GM12878 (cell line): ENCODE data around the gene NR2C2AP.

ENCODE experiments used
- CBX3 ChIP-seq: fragments of 200-600 bp; sonication (generic); IDR thresholded peaks from 2 replicates; pipeline ENCODE4 v1.6.1; 2016; ENCODE audit warnings: low read depth, borderline replicate concordance
- CREB1 ChIP-seq: IDR thresholded peaks from 2 replicates; pipeline ENCODE4 v1.6.1; 2012; ENCODE audit warnings: low read depth, mild to moderate bottlenecking, inconsistent platforms
- EP300 ChIP-seq, 2 experiments: fragments of 150-350 bp in 1 of 2; IDR thresholded peaks; 2 replicates each; pipeline ENCODE4 v1.6.1; 2011 to 2012; ENCODE audit warnings: low read depth in 2 of 2, low read length in 2 of 2, borderline replicate concordance in 1 of 2, improper control_type of control experiment in 1 of 2, inconsistent platforms in 1 of 2; ENCODE audit not compliant: control insufficient read depth in 1 of 2
- FOXM1 ChIP-seq: IDR thresholded peaks from 2 replicates; pipeline ENCODE4 v1.6.1; 2012; ENCODE audit warnings: low read depth, mild to moderate bottlenecking, inconsistent platforms, low read length, moderate library complexity
- HDAC6 ChIP-seq: fragments of 200-600 bp; sonication (generic); IDR thresholded peaks from one replicate; pipeline ENCODE4 v1.8.0; 2017; ENCODE audit warnings: antibody characterized with exemption; ENCODE audit not compliant: unreplicated experiment
- MYC ChIP-seq: IDR thresholded peaks from 2 replicates; pipeline ENCODE4 v1.6.1; 2011; ENCODE audit warnings: mild to moderate bottlenecking, low read length, moderate library complexity, inconsistent platforms; ENCODE audit not compliant: insufficient read depth, insufficient replicate concordance, insufficient read length, severe bottlenecking
- POLR2A ChIP-seq: IDR thresholded peaks from 2 replicates; pipeline ENCODE4 v1.6.1; 2011; ENCODE audit warnings: low read depth, mild to moderate bottlenecking, low read length
- SP1 ChIP-seq: IDR thresholded peaks from one replicate; pipeline ENCODE4 v1.6.1; 2011; ENCODE audit warnings: low read depth, low read length
- TBL1XR1 ChIP-seq: IDR thresholded peaks from 2 replicates; pipeline ENCODE4 v1.6.1; 2012; ENCODE audit warnings: low read depth, low read length, improper control_type of control experiment
- TCF7 ChIP-seq: IDR thresholded peaks from 2 replicates; pipeline ENCODE4 v1.6.1; 2014; ENCODE audit warnings: antibody characterized with exemption, borderline replicate concordance
- ZNF274 ChIP-seq: IDR thresholded peaks from one replicate; pipeline ENCODE4 v1.8.0; 2011; ENCODE audit not compliant: insufficient read length, insufficient read depth
- ZNF384 ChIP-seq: IDR thresholded peaks from 2 replicates; pipeline ENCODE4 v1.6.1; 2012; ENCODE audit warnings: low read depth, mild to moderate bottlenecking, low read length, improper control_type of control experiment, borderline replicate concordance
- TF ChIP-seq, protein P1 (sequence below), 3 experiments: IDR thresholded peaks in 2 of 3; conservative IDR thresholded peaks in 1 of 3; 2 replicates each; pipeline ENCODE4 v1.5.1; 2011; ENCODE audit warnings: low read depth in 3 of 3, low read length in 3 of 3, mild to moderate bottlenecking in 3 of 3, control low read depth in 2 of 3, moderate library complexity in 2 of 3, inconsistent platforms in 1 of 3, mixed read lengths in 1 of 3; ENCODE audit not compliant: control insufficient read depth in 2 of 3, insufficient read depth in 1 of 3; ENCODE audit errors: extremely low read depth in 1 of 3

DNA sequence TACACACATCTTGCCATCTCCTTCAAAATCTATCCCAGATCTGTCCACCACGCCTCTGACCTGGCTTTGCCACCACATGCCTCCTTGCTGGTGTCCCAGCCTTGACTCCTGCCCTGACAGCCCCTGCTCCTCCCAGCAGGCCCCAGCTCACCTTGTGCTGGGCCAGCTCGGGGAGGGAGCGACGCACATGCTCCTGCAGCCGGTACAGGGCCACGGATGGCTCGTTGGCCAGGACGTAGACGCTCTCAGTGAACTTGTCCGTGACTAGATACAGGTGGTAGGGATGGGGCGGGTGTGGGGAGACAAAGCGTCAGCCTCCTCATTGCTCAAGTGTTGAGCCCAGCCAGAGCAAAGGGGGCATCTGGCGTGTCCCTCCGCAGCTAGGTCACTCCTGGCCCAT lies 16.5 kb downstream of the NR2C2AP start:
- TF ChIP-seq EP300 (IDR thresholded peaks at IDR 0.05; ENCODE audit: borderline replicate concordance in 1 of 2, control insufficient read depth in 1 of 2, low read depth in 2 of 2, low read length in 2 of 2) (no peak), SP1 (no peak), MYC (no peak), ZNF384 (no peak), TCF7 (no peak), CREB1 (no peak), POLR2A (no peak), ZNF274 (no peak), FOXM1 (no peak), TBL1XR1 (no peak), CBX3 (no peak), HDAC6 (no peak)
- TF ChIP-seq, protein P1, sequence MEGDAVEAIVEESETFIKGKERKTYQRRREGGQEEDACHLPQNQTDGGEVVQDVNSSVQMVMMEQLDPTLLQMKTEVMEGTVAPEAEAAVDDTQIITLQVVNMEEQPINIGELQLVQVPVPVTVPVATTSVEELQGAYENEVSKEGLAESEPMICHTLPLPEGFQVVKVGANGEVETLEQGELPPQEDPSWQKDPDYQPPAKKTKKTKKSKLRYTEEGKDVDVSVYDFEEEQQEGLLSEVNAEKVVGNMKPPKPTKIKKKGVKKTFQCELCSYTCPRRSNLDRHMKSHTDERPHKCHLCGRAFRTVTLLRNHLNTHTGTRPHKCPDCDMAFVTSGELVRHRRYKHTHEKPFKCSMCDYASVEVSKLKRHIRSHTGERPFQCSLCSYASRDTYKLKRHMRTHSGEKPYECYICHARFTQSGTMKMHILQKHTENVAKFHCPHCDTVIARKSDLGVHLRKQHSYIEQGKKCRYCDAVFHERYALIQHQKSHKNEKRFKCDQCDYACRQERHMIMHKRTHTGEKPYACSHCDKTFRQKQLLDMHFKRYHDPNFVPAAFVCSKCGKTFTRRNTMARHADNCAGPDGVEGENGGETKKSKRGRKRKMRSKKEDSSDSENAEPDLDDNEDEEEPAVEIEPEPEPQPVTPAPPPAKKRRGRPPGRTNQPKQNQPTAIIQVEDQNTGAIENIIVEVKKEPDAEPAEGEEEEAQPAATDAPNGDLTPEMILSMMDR (IDR thresholded peaks at IDR 0.05 in 2 of 3, conservative IDR thresholded peaks at IDR 0.05 in 1 of 3; ENCODE audit: control insufficient read depth in 2 of 3, extremely low read depth in 1 of 3, insufficient read depth in 1 of 3, low read depth in 3 of 3, low read length in 3 of 3): no peak
